ENCODE results near the gene ATXN10.

Gene ATXN10

GRCh38 chr22:45866126-45866645, 194.6 kb downstream of the ATXN10 start:
- no peak for DNase-seq

GRCh38 chr22:45866646-45867117, 195.0 kb downstream of the ATXN10 start:
- no peak for DNase-seq

- DNase-seq, result no peak
Measured at GRCh38 chr22:45867118-45867905, 195.7 kb downstream of the ATXN10 start.

GRCh38 chr22:45867906-45868555, 196.4 kb downstream of the ATXN10 start:
- no peak for DNase-seq

GRCh38 chr22:45868571-45869339, 197.1 kb downstream of the ATXN10 start:
- DNase-seq, result no peak

GRCh38 chr22:45869340-45869847, 197.8 kb downstream of the ATXN10 start:
- DNase-seq, result no peak

GRCh38 chr22:45870011-45870410, 198.4 kb downstream of the ATXN10 start:
- no peak for DNase-seq

- DNase-seq, result no peak
Measured at GRCh38 chr22:45871721-45872120, 200.1 kb downstream of the ATXN10 start.

GRCh38 chr22:45872659-45873263, 201.1 kb downstream of the ATXN10 start:
- DNase-seq, result no peak

- DNase-seq, result no peak
Measured at GRCh38 chr22:45876136-45877035, 204.8 kb downstream of the ATXN10 start.

GRCh38 chr22:45877036-45877380, 205.4 kb downstream of the ATXN10 start:
- DNase-seq, result no peak

GRCh38 chr22:45877651-45878050, 206.0 kb downstream of the ATXN10 start:
- DNase-seq, result no peak

- no peak for DNase-seq
Measured at GRCh38 chr22:45878051-45878781, 206.6 kb downstream of the ATXN10 start.

- DNase-seq, result no peak
Measured at GRCh38 chr22:45878901-45879551, 207.4 kb downstream of the ATXN10 start.

- DNase-seq, result no peak
Measured at GRCh38 chr22:45879552-45879949, 207.9 kb downstream of the ATXN10 start.

GRCh38 chr22:45880091-45880715, 208.6 kb downstream of the ATXN10 start:
- no peak for DNase-seq

GRCh38 chr22:45880716-45881523, 209.3 kb downstream of the ATXN10 start:
- DNase-seq, result no peak

- DNase-seq, result no peak
Measured at GRCh38 chr22:45881524-45881875, 209.9 kb downstream of the ATXN10 start.

Data from NCI-H1930 (cell line).